OCI-LY7 (cell line): ENCODE measurements around the gene CFAP54.

ENCODE experiments used
- CTCF ChIP-seq: fragments of 200-600 bp; sonication (generic); conservative IDR thresholded peaks from 2 replicates; pipeline ENCODE4 v1.5.1; 2014; ENCODE audit warnings: mild to moderate bottlenecking, antibody characterized with exemption, low read length, moderate library complexity, mixed read lengths
- EZH2phosphoT487 ChIP-seq: fragments of 200-600 bp; sonication (generic); IDR thresholded peaks from 2 replicates; pipeline ENCODE4 v1.6.1; 2018; ENCODE audit warnings: low read depth, borderline replicate concordance, mild to moderate bottlenecking, mixed run types, antibody characterized with exemption, low read length, moderate library complexity, mixed read lengths

GRCh38 chr12:96806272-96806671 lies 316.9 kb downstream of the CFAP54 start:
- no peak for TF ChIP-seq CTCF
- TF ChIP-seq EZH2phosphoT487: no peak
